HepG2 (cell line): Measurements from ENCODE around the gene CNN3. TPM values are rescaled to one million over a fixed set of nuclear protein-coding genes. Genes with fewer than 3 reads are reported as not detected.
A peak's percentile ranks its signal among the peaks of the same experiment; 100 is the strongest.

Experiments
- ATAC-seq: fragments of 200-7000 bp; cut with Tn5 transposase; 3 replicates; pipeline ENCODE4 v1.9.1; 2020; ENCODE audit warnings: mild to moderate bottlenecking, moderate library complexity
- BruUV-seq: library from RNA; stranded (reverse); fragments of 400-500 nt; replicated peaks from 2 replicates; lab custom pipeline; 2021; lab: Mats Ljungman, UMichigan
- CTCF ChIA-PET: fragments of 300-600 bp; formaldehyde crosslinking; extraction: SDS; loops from one replicate; lab custom pipeline; 2021; ENCODE audit warnings: low total read pairs, inconsistent platforms, low intra/inter-chr PET ratio; lab: Yijun Ruan, JAX
- POLR2A ChIA-PET: fragments of 350-600 bp; sonication (Branson Sonifier 250); formaldehyde crosslinking; loops from one replicate; lab custom pipeline; 2020; ENCODE audit warnings: antibody characterized with exemption, inconsistent platforms; lab: Yijun Ruan, JAX
- DNase-seq: peaks from one replicate; pipeline ENCODE4 v3.0.0-alpha.2; 2015; ENCODE audit warnings: low spot score
- FAIRE-seq: peaks from 3 replicates; lab custom pipeline; 2011; peaks lifted over from hg19 to GRCh38; lab: Jason Lieb, UNC
- H2AFZ ChIP-seq: one replicate; pipeline ENCODE4 v1.6.1; 2011; ENCODE audit warnings: low read length, inconsistent platforms
- H3K27ac ChIP-seq: fragments of 300-600 bp; 3 replicates; pipeline ENCODE4 v1.8.0; 2011; ENCODE audit warnings: mixed run types, mild to moderate bottlenecking, mixed read lengths, low read length, inconsistent platforms; ENCODE audit not compliant: insufficient read depth; ENCODE audit errors: extremely low read length
- H3K27me3 ChIP-seq, 2 experiments: fragments of 200-600 bp in 1 of 2; 2 replicates in 1 of 2; 3 replicates in 1 of 2; pipeline versions ENCODE4 v1.6.0 to v1.8.0; 2011; ENCODE audit warnings: low read length in 2 of 2, mild to moderate bottlenecking in 2 of 2, moderate library complexity in 2 of 2, inconsistent platforms in 1 of 2; ENCODE audit not compliant: insufficient read depth in 2 of 2, control insufficient read depth in 1 of 2
- H3K36me3 ChIP-seq, 2 experiments: fragments of 200-600 bp in 1 of 2; replicated peaks in 1 of 2; 2 replicates in 1 of 2; 3 replicates in 1 of 2; pipeline versions ENCODE4 v1.5.1 to v1.8.0; 2011; ENCODE audit warnings: low read length in 2 of 2, inconsistent platforms in 1 of 2; ENCODE audit not compliant: insufficient read depth in 2 of 2, control insufficient read depth in 1 of 2
- H3K4me1 ChIP-seq: 2 replicates; pipeline ENCODE4 v1.5.1; 2012; ENCODE audit warnings: low read length, inconsistent platforms; ENCODE audit not compliant: insufficient read depth
- H3K4me2 ChIP-seq: 2 replicates; pipeline ENCODE4 v1.6.0; 2011; ENCODE audit warnings: low read depth, low read length, inconsistent platforms
- H3K4me3 ChIP-seq, 3 experiments: fragments of 200-600 bp in 1 of 3; sonication (generic), shearing (Covaris generic) in 1 of 3; replicated peaks in 1 of 3; 2 replicates each; pipeline ENCODE4 v1.5.1; 2011 to 2016; ENCODE audit warnings: low read length in 3 of 3, inconsistent platforms in 2 of 3, low read depth in 2 of 3, mild to moderate bottlenecking in 2 of 3, control low read depth in 1 of 3, mixed read lengths in 1 of 3; ENCODE audit not compliant: insufficient read depth in 1 of 3
- H3K79me2 ChIP-seq: one replicate; pipeline ENCODE4 v1.6.1; 2011; ENCODE audit warnings: low read length, inconsistent platforms; ENCODE audit not compliant: insufficient read depth
- H3K9ac ChIP-seq: 2 replicates; pipeline ENCODE4 v1.6.0; 2011; ENCODE audit warnings: mild to moderate bottlenecking, low read depth, low read length, inconsistent platforms; ENCODE audit not compliant: insufficient read depth
- H3K9me3 ChIP-seq: 2 replicates; pipeline ENCODE4 v1.5.1; 2012; ENCODE audit warnings: mild to moderate bottlenecking, low read length
- H4K20me1 ChIP-seq: 2 replicates; pipeline ENCODE4 v1.6.0; 2011; ENCODE audit warnings: inconsistent platforms, mild to moderate bottlenecking, low read length, moderate library complexity; ENCODE audit not compliant: insufficient read depth
- ADNP ChIP-seq: sonication (generic); formaldehyde crosslinking; IDR thresholded peaks from 2 replicates; pipeline ENCODE4 v1.4.0; 2020; ENCODE audit warnings: missing genetic modification reagents
- AFF4 ChIP-seq: sonication (generic); formaldehyde crosslinking; IDR thresholded peaks from 2 replicates; pipeline ENCODE4 v1.4.0; 2020; ENCODE audit warnings: missing genetic modification reagents
- CBX2 ChIP-seq, 2 experiments: fragments of 200-600 bp in 1 of 2; sonication (generic); formaldehyde crosslinking in 1 of 2; IDR thresholded peaks; 2 replicates each; pipeline versions ENCODE4 v1.7.0 to v1.8.1; 2018 to 2022; ENCODE audit warnings: low read depth in 2 of 2, low read length in 1 of 2, mild to moderate bottlenecking in 1 of 2, missing genetic modification reagents in 1 of 2
- CEBPG ChIP-seq: IDR thresholded peaks from 2 replicates; pipeline ENCODE4 v1.6.1; 2016
- FOXO1 ChIP-seq: sonication (generic); formaldehyde crosslinking; IDR thresholded peaks from 2 replicates; pipeline ENCODE4 v1.4.0; 2020; ENCODE audit warnings: missing genetic modification reagents
- GTF3A ChIP-seq: sonication (generic); formaldehyde crosslinking; conservative IDR thresholded peaks from 2 replicates; pipeline ENCODE4 v1.4.0; 2020; ENCODE audit warnings: mild to moderate bottlenecking, missing genetic modification reagents
- NFYB ChIP-seq: sonication (generic); formaldehyde crosslinking; IDR thresholded peaks from 2 replicates; pipeline ENCODE4 v1.4.0; 2020; ENCODE audit warnings: missing genetic modification reagents
- SAP130 ChIP-seq: IDR thresholded peaks from 2 replicates; pipeline ENCODE4 v1.6.1; 2016; ENCODE audit warnings: low read depth
- TGIF2 ChIP-seq: IDR thresholded peaks from 2 replicates; pipeline ENCODE4 v1.6.1; 2016; ENCODE audit warnings: control low read depth, missing compliant biosample characterization
- ZBTB46 ChIP-seq: sonication (generic); formaldehyde crosslinking; IDR thresholded peaks from 2 replicates; pipeline ENCODE4 v1.4.0; 2020; ENCODE audit warnings: mild to moderate bottlenecking, missing genetic modification reagents, borderline replicate concordance
- ZNF205 ChIP-seq: IDR thresholded peaks from 2 replicates; pipeline ENCODE4 v1.6.1; 2018; ENCODE audit warnings: missing biosample characterization, missing genetic modification reagents
- ZNF740 ChIP-seq: sonication (generic); formaldehyde crosslinking; IDR thresholded peaks from 2 replicates; pipeline ENCODE4 v1.4.0; 2020; ENCODE audit warnings: missing genetic modification reagents
- WGBS: methylation state at CpG from one replicate; pipeline ENCODE4 v1.1.6; 2017; ENCODE audit warnings: low lambda C conversion rate; 5-methylcytosine and 5-hydroxymethylcytosine counted together
- in situ Hi-C: cut with HindIII; loops from 2 replicates; pipeline ENCODE4 v1.10.0; 2017; ENCODE audit warnings: low pct_unique_long_range_greater_than_20kb; ENCODE audit not compliant: extremely low pct_ligation_motif_present
- intact Hi-C: fragments of 100-400 bp; cut with micrococcal nuclease; formaldehyde crosslinking; loops from one replicate; pipeline ENCODE4 v1.10.0; 2022; ENCODE audit not compliant: unreplicated experiment
- polyA plus RNA-seq, 8 experiments: library from polyadenylated mRNA; depleted of rRNA in 3 of 8; stranded (reverse) in 7 of 8; unstranded in 1 of 8; fragments of >200 nt; fragmentation: Illumina TruSeq in 4 of 8; extraction: Trizol in 4 of 8; gene quantifications; 2 replicates each; pipeline versions ENCODE4 v1.2.1 to v1.2.3, GENCODE V29; 2011 to 2016; ENCODE audit warnings: low read depth in 4 of 8, missing spikeins in 1 of 8, mixed read lengths in 1 of 8; ENCODE audit not compliant: insufficient read depth in 1 of 8
- total RNA-seq, 5 experiments: library from RNA; depleted of rRNA; stranded (reverse); fragments of >200 nt; fragmentation: Illumina TruSeq; extraction: Trizol; gene quantifications; 2 replicates each; pipeline ENCODE4 v1.2.3, GENCODE V29; 2016; ENCODE audit warnings: low read depth in 1 of 5

The CNN3 gene
- total and polyA plus RNA-seq, 2 of the 13 experiments (the other 11 are each of a cell fraction or from before 2014, with no cell fraction given), result 113 to 223 TPM

- POLR2A ChIA-PET, result no interaction called here
- H3K4me3 ChIP-seq, result no peak overlapping the region
- TF ChIP-seq ZNF740 (CRISPR knock-in tag), result no peak
- TF ChIP-seq CEBPG (CRISPR knock-in tag), result no peak
- no peak for TF ChIP-seq FOXO1 (CRISPR knock-in tag)
- TF ChIP-seq TGIF2 (CRISPR knock-in tag), result no peak
- TF ChIP-seq GTF3A (CRISPR knock-in tag), result no peak
- no peak for TF ChIP-seq CBX2 (IDR thresholded peaks at IDR 0.05; ENCODE audit: low read depth, low read length)
- TF ChIP-seq CBX2 (CRISPR knock-in tag; IDR thresholded peaks at IDR 0.05; ENCODE audit: low read depth), result no peak
- no peak for TF ChIP-seq ZBTB46 (CRISPR knock-in tag)
- TF ChIP-seq SAP130 (CRISPR knock-in tag), result no peak
- TF ChIP-seq NFYB (CRISPR knock-in tag), result no peak
- no peak for TF ChIP-seq ADNP (CRISPR knock-in tag)
- no peak for TF ChIP-seq ZNF205 (CRISPR knock-in tag)
- TF ChIP-seq AFF4 (CRISPR knock-in tag), result no peak
- H3K27me3 ChIP-seq, result no peaks in the 10 kb centered on the region
- H3K79me2 ChIP-seq, result peaks cover 93% of the 10 kb centered on the region
- H3K9ac ChIP-seq, result 0 out of 2 replicates have a peak overlapping the region, but pooled peaks have one; percentile 1
- H3K9me3 ChIP-seq, result no peaks in the 10 kb centered on the region
- H2AFZ ChIP-seq, result no peak overlapping the region
- WGBS, result 88% methylated on average over 8 of the region's 8 CpGs
- H3K36me3 ChIP-seq, result peaks cover 0 to 11% of the 10 kb centered on the region in 2 experiments; a peak in 2 of 5 replicates
- CTCF ChIA-PET, result no interaction called here
- intact Hi-C loops, result no loop called here
- H3K4me2 ChIP-seq, result peak overlapping the region; percentile 46
- in situ Hi-C loops, result loop anchor here (5.0 kb wide), 1 partner anchor 119 kb away; no protein-coding TSS in a partner anchor
- H3K27ac ChIP-seq, result peak overlapping the region; percentile 21
- peaks cover 64% of the 10 kb centered on the region for H4K20me1 ChIP-seq
- ATAC-seq (no peak), FAIRE-seq (no peak), DNase-seq (no peak)
- BruUV-seq, result no TSS peak
- peaks cover 66% of the 10 kb centered on the region for H3K4me1 ChIP-seq
Measured at GRCh38 chr1:94922761-94923331, 4.1 kb downstream of the CNN3 start.
